H9 (cell line): ENCODE measurements around the gene TRUB1. TPM values are rescaled to one million over a fixed set of nuclear protein-coding genes. Genes with fewer than 3 reads are reported as not detected.

Source experiments
- DNase-seq: peaks from one replicate; pipeline ENCODE4 v3.0.0-alpha.2; 2017
- H2AFZ ChIP-seq: one replicate; pipeline ENCODE4 v1.6.1; 2013; ENCODE audit warnings: mild to moderate bottlenecking, low read length, control low read depth, moderate library complexity
- H2AK5ac ChIP-seq: 2 replicates; pipeline ENCODE4 v1.6.1; 2013; ENCODE audit warnings: low read length, control low read depth, mixed read lengths; ENCODE audit not compliant: insufficient read length
- H2BK120ac ChIP-seq: one replicate; pipeline ENCODE4 v1.6.1; 2013; ENCODE audit warnings: low read depth, mild to moderate bottlenecking, low read length, control low read depth, inconsistent platforms; ENCODE audit not compliant: poor library complexity, severe bottlenecking
- H2BK12ac ChIP-seq: 2 replicates; pipeline ENCODE4 v1.6.1; 2013; ENCODE audit warnings: low read length, control low read depth, mixed read lengths, low read depth; ENCODE audit not compliant: insufficient read length
- H2BK15ac ChIP-seq: 2 replicates; pipeline ENCODE4 v1.6.1; 2013; ENCODE audit warnings: low read depth, low read length, control low read depth
- H2BK20ac ChIP-seq: one replicate; pipeline ENCODE4 v1.6.1; 2013; ENCODE audit warnings: low read depth, mild to moderate bottlenecking, low read length, control low read depth, inconsistent platforms; ENCODE audit not compliant: poor library complexity, severe bottlenecking
- H2BK5ac ChIP-seq: 2 replicates; pipeline ENCODE4 v1.6.1; 2013; ENCODE audit warnings: low read length, control low read depth, mixed read lengths; ENCODE audit not compliant: insufficient read length
- H3K14ac ChIP-seq: 2 replicates; pipeline ENCODE4 v1.6.1; 2013; ENCODE audit warnings: low read length, control low read depth; ENCODE audit not compliant: insufficient read depth
- H3K18ac ChIP-seq: 2 replicates; pipeline ENCODE4 v1.6.1; 2013; ENCODE audit warnings: low read depth, mild to moderate bottlenecking, mixed read lengths, low read length, control low read depth; ENCODE audit not compliant: insufficient read length
- H3K23ac ChIP-seq: 2 replicates; pipeline ENCODE4 v1.6.1; 2013; ENCODE audit warnings: low read length, control low read depth, mixed read lengths, low read depth; ENCODE audit not compliant: insufficient read length
- H3K23me2 ChIP-seq: 2 replicates; pipeline ENCODE4 v1.6.1; 2013; ENCODE audit warnings: low read depth, mild to moderate bottlenecking, mixed read lengths, low read length, control low read depth; ENCODE audit not compliant: insufficient read length, poor library complexity, severe bottlenecking
- H3K27ac ChIP-seq: 2 replicates; pipeline ENCODE4 v1.5.1; 2013; ENCODE audit warnings: low read length, control low read depth, mixed read lengths, low read depth; ENCODE audit not compliant: insufficient read length
- H3K27me3 ChIP-seq: 2 replicates; pipeline ENCODE4 v1.6.1; 2013; ENCODE audit warnings: low read length, control low read depth, inconsistent platforms; ENCODE audit not compliant: insufficient read depth
- H3K4ac ChIP-seq: 2 replicates; pipeline ENCODE4 v1.6.1; 2013; ENCODE audit warnings: low read depth, mild to moderate bottlenecking, control low read depth, inconsistent platforms, low read length, moderate library complexity
- H3K4me1 ChIP-seq: 2 replicates; pipeline ENCODE4 v1.6.1; 2013; ENCODE audit warnings: low read length, control low read depth, inconsistent platforms; ENCODE audit not compliant: insufficient read depth
- H3K4me2 ChIP-seq: 2 replicates; pipeline ENCODE4 v1.6.1; 2013; ENCODE audit warnings: low read length, control low read depth, mixed read lengths; ENCODE audit not compliant: insufficient read length, insufficient read depth
- H3K56ac ChIP-seq: 2 replicates; pipeline ENCODE4 v1.6.1; 2013; ENCODE audit warnings: low read depth, mild to moderate bottlenecking, mixed read lengths, low read length, control low read depth; ENCODE audit not compliant: insufficient read length
- H3K79me1 ChIP-seq: 2 replicates; pipeline ENCODE4 v1.6.1; 2013; ENCODE audit warnings: low read depth, mild to moderate bottlenecking, moderate library complexity, low read length, control low read depth, inconsistent platforms; ENCODE audit not compliant: insufficient read depth, poor library complexity, severe bottlenecking
- H3K79me2 ChIP-seq: 2 replicates; pipeline ENCODE4 v1.6.1; 2013; ENCODE audit warnings: low read length, control low read depth, inconsistent platforms; ENCODE audit not compliant: insufficient read depth
- H3K9ac ChIP-seq: 2 replicates; pipeline ENCODE4 v1.6.1; 2013; ENCODE audit warnings: low read length, control low read depth, mixed read lengths; ENCODE audit not compliant: insufficient read length; ENCODE audit errors: extremely low read depth
- H3K9me3 ChIP-seq: one replicate; pipeline ENCODE4 v1.6.1; 2013; ENCODE audit warnings: low read depth, low read length, inconsistent platforms; ENCODE audit not compliant: control insufficient read depth
- H3T11ph ChIP-seq: one replicate; pipeline ENCODE4 v1.6.1; 2013; ENCODE audit warnings: mild to moderate bottlenecking, low read length, control low read depth, inconsistent platforms
- H4K20me1 ChIP-seq: one replicate; pipeline ENCODE4 v1.6.1; 2013; ENCODE audit not compliant: control insufficient read depth, insufficient read length, insufficient read depth
- H4K5ac ChIP-seq: 2 replicates; pipeline ENCODE4 v1.6.1; 2013; ENCODE audit warnings: low read depth, mild to moderate bottlenecking, mixed read lengths, low read length, control low read depth; ENCODE audit not compliant: insufficient read length
- H4K8ac ChIP-seq: replicated peaks from 2 replicates; pipeline ENCODE4 v1.6.1; 2013; ENCODE audit warnings: low read length, control low read depth, mixed read lengths, low read depth; ENCODE audit not compliant: insufficient read length
- H4K91ac ChIP-seq: 2 replicates; pipeline ENCODE4 v1.6.1; 2013; ENCODE audit warnings: low read depth, mild to moderate bottlenecking, moderate library complexity, mixed read lengths, low read length, control low read depth; ENCODE audit not compliant: insufficient read length
- H3K27ac Mint-ChIP-seq, 3 experiments: 2 replicates in 2 of 3; 3 replicates in 1 of 3; pipeline ENCODE4 v1.8.0; 2020 to 2021; ENCODE audit warnings: mixed read lengths in 3 of 3, mild to moderate bottlenecking in 1 of 3, moderate library complexity in 1 of 3
- H3K27me3 Mint-ChIP-seq: 2 replicates; pipeline ENCODE4 v1.8.0; 2021; ENCODE audit warnings: low read depth, mild to moderate bottlenecking, moderate library complexity, mixed read lengths
- H3K36me3 Mint-ChIP-seq, 3 experiments: 2 replicates in 2 of 3; 3 replicates in 1 of 3; pipeline ENCODE4 v1.8.0; 2020 to 2021; ENCODE audit warnings: low read depth in 3 of 3, mixed read lengths in 3 of 3; ENCODE audit not compliant: insufficient read depth in 1 of 3
- H3K4me1 Mint-ChIP-seq, 2 experiments: 2 replicates each; pipeline ENCODE4 v1.8.0; 2020; ENCODE audit warnings: mixed read lengths in 2 of 2
- H3K4me3 Mint-ChIP-seq, 2 experiments: 2 replicates in 1 of 2; 3 replicates in 1 of 2; pipeline ENCODE4 v1.8.0; 2020 to 2021; ENCODE audit warnings: mild to moderate bottlenecking in 2 of 2, mixed read lengths in 2 of 2, moderate library complexity in 1 of 2
- H3K9me3 Mint-ChIP-seq, 2 experiments: 2 replicates in 1 of 2; 3 replicates in 1 of 2; pipeline ENCODE4 v1.8.0; 2020; ENCODE audit warnings: mild to moderate bottlenecking in 2 of 2, mixed read lengths in 2 of 2, moderate library complexity in 1 of 2
- WGBS: extraction: QIAGEN DNeasy Blood & Tissue Kit; methylation state at CpG from one replicate; pipeline ENCODE4 v1.1.7; 2013; ENCODE audit warnings: missing lambda C conversion rate, low lambda C conversion rate, mixed read lengths; ENCODE audit not compliant: insufficient read length; ENCODE audit errors: extremely low coverage; 5-methylcytosine and 5-hydroxymethylcytosine counted together
- total RNA-seq: library from RNA; stranded (reverse); gene quantifications from 2 replicates; pipeline ENCODE4 v1.2.1, GENCODE V29; 2021
- TF ChIP-seq, protein P1 (sequence below): fragments of 200-600 bp; sonication (generic); conservative IDR thresholded peaks from 3 replicates; pipeline ENCODE4 v1.8.0; 2021; ENCODE audit warnings: antibody characterized with exemption, mild to moderate bottlenecking

Gene TRUB1
- total RNA-seq, 1 experiment from 2014 or later, result 20.6 TPM

GRCh38 chr10:114931072-114931679 lies 6.8 kb upstream of the TRUB1 start:
- no peak overlapping the region for H3K4ac ChIP-seq
- no peak overlapping the region for H3K14ac ChIP-seq
- peaks cover 0 to 11% (median 3%) of the 10 kb centered on the region in 3 experiments; a peak in 2 of 7 replicates for H3K36me3 Mint-ChIP-seq
- no peaks in the 10 kb centered on the region for H3K4me1 Mint-ChIP-seq
- no CpG with 5 or more reads among the region's 2 CpGs for WGBS
- no peaks in the 10 kb centered on the region for H4K20me1 ChIP-seq
- no peak overlapping the region for H2BK5ac ChIP-seq
- H3K23me2 ChIP-seq, result no peaks in the 10 kb centered on the region
- H3K4me1 ChIP-seq, result no peaks in the 10 kb centered on the region
- H4K5ac ChIP-seq, result no peak overlapping the region
- no peak overlapping the region for H3K27ac Mint-ChIP-seq
- H3K27me3 Mint-ChIP-seq, result no peaks in the 10 kb centered on the region; the same call in 1 of the 2 replicates
- H2AK5ac ChIP-seq, result no peak overlapping the region
- no peak overlapping the region for H4K91ac ChIP-seq
- H3K56ac ChIP-seq, result no peak overlapping the region
- H2BK120ac ChIP-seq, result no peak overlapping the region
- H3K18ac ChIP-seq, result no peak overlapping the region
- H3T11ph ChIP-seq, result no peak overlapping the region
- no peaks in the 10 kb centered on the region for H3K79me1 ChIP-seq
- no peak overlapping the region for H3K27ac ChIP-seq
- no peak overlapping the region for H3K4me2 ChIP-seq
- no peak for DNase-seq
- no peaks in the 10 kb centered on the region for H3K79me2 ChIP-seq
- H3K4me3 Mint-ChIP-seq, result no peak overlapping the region
- no peak overlapping the region for H3K23ac ChIP-seq
- H3K9ac ChIP-seq, result no peak overlapping the region
- no peak overlapping the region for H2BK12ac ChIP-seq
- no peak overlapping the region for H2BK20ac ChIP-seq
- H3K9me3 ChIP-seq, result peaks cover 8% of the 10 kb centered on the region
- H2AFZ ChIP-seq, result no peak overlapping the region
- no peaks in the 10 kb centered on the region; the same call in 1 of the 2 replicates for H3K27me3 ChIP-seq
- TF ChIP-seq, protein P1, sequence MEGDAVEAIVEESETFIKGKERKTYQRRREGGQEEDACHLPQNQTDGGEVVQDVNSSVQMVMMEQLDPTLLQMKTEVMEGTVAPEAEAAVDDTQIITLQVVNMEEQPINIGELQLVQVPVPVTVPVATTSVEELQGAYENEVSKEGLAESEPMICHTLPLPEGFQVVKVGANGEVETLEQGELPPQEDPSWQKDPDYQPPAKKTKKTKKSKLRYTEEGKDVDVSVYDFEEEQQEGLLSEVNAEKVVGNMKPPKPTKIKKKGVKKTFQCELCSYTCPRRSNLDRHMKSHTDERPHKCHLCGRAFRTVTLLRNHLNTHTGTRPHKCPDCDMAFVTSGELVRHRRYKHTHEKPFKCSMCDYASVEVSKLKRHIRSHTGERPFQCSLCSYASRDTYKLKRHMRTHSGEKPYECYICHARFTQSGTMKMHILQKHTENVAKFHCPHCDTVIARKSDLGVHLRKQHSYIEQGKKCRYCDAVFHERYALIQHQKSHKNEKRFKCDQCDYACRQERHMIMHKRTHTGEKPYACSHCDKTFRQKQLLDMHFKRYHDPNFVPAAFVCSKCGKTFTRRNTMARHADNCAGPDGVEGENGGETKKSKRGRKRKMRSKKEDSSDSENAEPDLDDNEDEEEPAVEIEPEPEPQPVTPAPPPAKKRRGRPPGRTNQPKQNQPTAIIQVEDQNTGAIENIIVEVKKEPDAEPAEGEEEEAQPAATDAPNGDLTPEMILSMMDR, result no peak
- no peak overlapping the region for H4K8ac ChIP-seq
- H3K9me3 Mint-ChIP-seq, result peaks cover 8 to 17% of the 10 kb centered on the region in 2 experiments
- H2BK15ac ChIP-seq, result no peak overlapping the region
